Measurements from ENCODE around the gene RAB8B.
A peak's percentile ranks its signal among the peaks of the same experiment; 100 is the strongest.

RAB8B gene

GRCh38 chr15:63312286-63312685 lies 122.9 kb downstream of the RAB8B start:
- Histone ChIP-seq H3K27ac (ENCODE audit: low read depth, low read length) (peak overlapping the region; percentile 85), H3K4me1 (ENCODE audit: control insufficient read depth, insufficient read depth, low read length) (peaks cover 47% of the 10 kb centered on the region), H3K4me3 (ENCODE audit: low read depth, low read length) (no peak overlapping the region), H3K9me3 (ENCODE audit: control insufficient read depth, insufficient read depth, low read length) (no peaks in the 10 kb centered on the region), H3K27me3 (ENCODE audit: control insufficient read depth, insufficient read depth, low read length) (no peaks in the 10 kb centered on the region), H3K36me3 (ENCODE audit: control insufficient read depth, insufficient read depth, low read length) (no peaks in the 10 kb centered on the region), H3K9ac (ENCODE audit: low read depth, low read length) (no peak overlapping the region)

DNA sequence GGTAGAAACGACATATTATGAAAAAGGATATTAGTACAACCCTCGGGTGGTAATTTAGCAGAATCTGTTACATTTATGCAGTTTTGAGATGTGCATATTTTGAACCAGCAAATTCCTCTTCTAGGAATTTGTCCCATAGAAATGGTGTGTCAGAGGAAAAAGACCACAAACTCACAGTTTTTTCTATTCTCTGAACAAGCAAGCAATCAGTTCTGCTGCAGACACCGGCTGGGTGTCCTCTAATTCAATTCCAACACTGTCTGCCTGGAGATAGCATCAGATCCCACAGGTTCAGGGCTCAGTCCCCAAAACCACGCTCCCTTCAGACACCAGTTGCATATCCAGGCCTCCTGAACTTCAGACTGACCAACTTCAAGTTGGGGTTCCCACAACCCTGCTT lies 124.4 kb downstream of the RAB8B start:
- Histone ChIP-seq H3K27me3 (ENCODE audit: control insufficient read depth, insufficient read depth, low read length) (no peaks in the 10 kb centered on the region), H3K27ac (ENCODE audit: low read depth, low read length) (no peak overlapping the region), H3K4me3 (ENCODE audit: low read depth, low read length) (no peak overlapping the region), H3K4me1 (ENCODE audit: control insufficient read depth, insufficient read depth, low read length) (peaks cover 47% of the 10 kb centered on the region), H3K36me3 (ENCODE audit: control insufficient read depth, insufficient read depth, low read length) (no peaks in the 10 kb centered on the region), H3K9me3 (ENCODE audit: control insufficient read depth, insufficient read depth, low read length) (no peaks in the 10 kb centered on the region), H3K9ac (ENCODE audit: low read depth, low read length) (no peak overlapping the region)

GRCh38 chr15:63314409-63314808 lies 125.0 kb downstream of the RAB8B start:
- no peaks in the 10 kb centered on the region for H3K9me3 ChIP-seq (ENCODE audit: control insufficient read depth, insufficient read depth, low read length)
- H3K27ac ChIP-seq (ENCODE audit: low read depth, low read length): no peak overlapping the region
- no peaks in the 10 kb centered on the region for H3K27me3 ChIP-seq (ENCODE audit: control insufficient read depth, insufficient read depth, low read length)
- no peak overlapping the region for H3K9ac ChIP-seq (ENCODE audit: low read depth, low read length)
- no peak overlapping the region for H3K4me3 ChIP-seq (ENCODE audit: low read depth, low read length)
- peaks cover 47% of the 10 kb centered on the region for H3K4me1 ChIP-seq (ENCODE audit: control insufficient read depth, insufficient read depth, low read length)
- no peaks in the 10 kb centered on the region for H3K36me3 ChIP-seq (ENCODE audit: control insufficient read depth, insufficient read depth, low read length)

Data from HUES48 (cell line).